H9 (cell line): ENCODE data around the gene RAD23B. TPM values are rescaled to one million over a fixed set of nuclear protein-coding genes. Genes with fewer than 3 reads are reported as not detected.

Experiments used
- DNase-seq: peaks from one replicate; pipeline ENCODE4 v3.0.0-alpha.2; 2017
- H2AFZ ChIP-seq: one replicate; pipeline ENCODE4 v1.6.1; 2013; ENCODE audit warnings: mild to moderate bottlenecking, low read length, control low read depth, moderate library complexity
- H2AK5ac ChIP-seq: 2 replicates; pipeline ENCODE4 v1.6.1; 2013; ENCODE audit warnings: low read length, control low read depth, mixed read lengths; ENCODE audit not compliant: insufficient read length
- H2BK120ac ChIP-seq: one replicate; pipeline ENCODE4 v1.6.1; 2013; ENCODE audit warnings: low read depth, mild to moderate bottlenecking, low read length, control low read depth, inconsistent platforms; ENCODE audit not compliant: poor library complexity, severe bottlenecking
- H2BK12ac ChIP-seq: 2 replicates; pipeline ENCODE4 v1.6.1; 2013; ENCODE audit warnings: low read length, control low read depth, mixed read lengths, low read depth; ENCODE audit not compliant: insufficient read length
- H2BK15ac ChIP-seq: 2 replicates; pipeline ENCODE4 v1.6.1; 2013; ENCODE audit warnings: low read depth, low read length, control low read depth
- H2BK20ac ChIP-seq: one replicate; pipeline ENCODE4 v1.6.1; 2013; ENCODE audit warnings: low read depth, mild to moderate bottlenecking, low read length, control low read depth, inconsistent platforms; ENCODE audit not compliant: poor library complexity, severe bottlenecking
- H2BK5ac ChIP-seq: 2 replicates; pipeline ENCODE4 v1.6.1; 2013; ENCODE audit warnings: low read length, control low read depth, mixed read lengths; ENCODE audit not compliant: insufficient read length
- H3K14ac ChIP-seq: 2 replicates; pipeline ENCODE4 v1.6.1; 2013; ENCODE audit warnings: low read length, control low read depth; ENCODE audit not compliant: insufficient read depth
- H3K18ac ChIP-seq: 2 replicates; pipeline ENCODE4 v1.6.1; 2013; ENCODE audit warnings: low read depth, mild to moderate bottlenecking, mixed read lengths, low read length, control low read depth; ENCODE audit not compliant: insufficient read length
- H3K23ac ChIP-seq: 2 replicates; pipeline ENCODE4 v1.6.1; 2013; ENCODE audit warnings: low read length, control low read depth, mixed read lengths, low read depth; ENCODE audit not compliant: insufficient read length
- H3K23me2 ChIP-seq: 2 replicates; pipeline ENCODE4 v1.6.1; 2013; ENCODE audit warnings: low read depth, mild to moderate bottlenecking, mixed read lengths, low read length, control low read depth; ENCODE audit not compliant: insufficient read length, poor library complexity, severe bottlenecking
- H3K27ac ChIP-seq: 2 replicates; pipeline ENCODE4 v1.5.1; 2013; ENCODE audit warnings: low read length, control low read depth, mixed read lengths, low read depth; ENCODE audit not compliant: insufficient read length
- H3K27me3 ChIP-seq: 2 replicates; pipeline ENCODE4 v1.6.1; 2013; ENCODE audit warnings: low read length, control low read depth, inconsistent platforms; ENCODE audit not compliant: insufficient read depth
- H3K4ac ChIP-seq: 2 replicates; pipeline ENCODE4 v1.6.1; 2013; ENCODE audit warnings: low read depth, mild to moderate bottlenecking, control low read depth, inconsistent platforms, low read length, moderate library complexity
- H3K4me1 ChIP-seq: 2 replicates; pipeline ENCODE4 v1.6.1; 2013; ENCODE audit warnings: low read length, control low read depth, inconsistent platforms; ENCODE audit not compliant: insufficient read depth
- H3K4me2 ChIP-seq: 2 replicates; pipeline ENCODE4 v1.6.1; 2013; ENCODE audit warnings: low read length, control low read depth, mixed read lengths; ENCODE audit not compliant: insufficient read length, insufficient read depth
- H3K56ac ChIP-seq: 2 replicates; pipeline ENCODE4 v1.6.1; 2013; ENCODE audit warnings: low read depth, mild to moderate bottlenecking, mixed read lengths, low read length, control low read depth; ENCODE audit not compliant: insufficient read length
- H3K79me1 ChIP-seq: 2 replicates; pipeline ENCODE4 v1.6.1; 2013; ENCODE audit warnings: low read depth, mild to moderate bottlenecking, moderate library complexity, low read length, control low read depth, inconsistent platforms; ENCODE audit not compliant: insufficient read depth, poor library complexity, severe bottlenecking
- H3K79me2 ChIP-seq: 2 replicates; pipeline ENCODE4 v1.6.1; 2013; ENCODE audit warnings: low read length, control low read depth, inconsistent platforms; ENCODE audit not compliant: insufficient read depth
- H3K9ac ChIP-seq: 2 replicates; pipeline ENCODE4 v1.6.1; 2013; ENCODE audit warnings: low read length, control low read depth, mixed read lengths; ENCODE audit not compliant: insufficient read length; ENCODE audit errors: extremely low read depth
- H3K9me3 ChIP-seq: one replicate; pipeline ENCODE4 v1.6.1; 2013; ENCODE audit warnings: low read depth, low read length, inconsistent platforms; ENCODE audit not compliant: control insufficient read depth
- H3T11ph ChIP-seq: one replicate; pipeline ENCODE4 v1.6.1; 2013; ENCODE audit warnings: mild to moderate bottlenecking, low read length, control low read depth, inconsistent platforms
- H4K20me1 ChIP-seq: one replicate; pipeline ENCODE4 v1.6.1; 2013; ENCODE audit not compliant: control insufficient read depth, insufficient read length, insufficient read depth
- H4K5ac ChIP-seq: 2 replicates; pipeline ENCODE4 v1.6.1; 2013; ENCODE audit warnings: low read depth, mild to moderate bottlenecking, mixed read lengths, low read length, control low read depth; ENCODE audit not compliant: insufficient read length
- H4K8ac ChIP-seq: replicated peaks from 2 replicates; pipeline ENCODE4 v1.6.1; 2013; ENCODE audit warnings: low read length, control low read depth, mixed read lengths, low read depth; ENCODE audit not compliant: insufficient read length
- H4K91ac ChIP-seq: 2 replicates; pipeline ENCODE4 v1.6.1; 2013; ENCODE audit warnings: low read depth, mild to moderate bottlenecking, moderate library complexity, mixed read lengths, low read length, control low read depth; ENCODE audit not compliant: insufficient read length
- H3K27ac Mint-ChIP-seq, 3 experiments: 2 replicates in 2 of 3; 3 replicates in 1 of 3; pipeline ENCODE4 v1.8.0; 2020 to 2021; ENCODE audit warnings: mixed read lengths in 3 of 3, mild to moderate bottlenecking in 1 of 3, moderate library complexity in 1 of 3
- H3K27me3 Mint-ChIP-seq: 2 replicates; pipeline ENCODE4 v1.8.0; 2021; ENCODE audit warnings: low read depth, mild to moderate bottlenecking, moderate library complexity, mixed read lengths
- H3K36me3 Mint-ChIP-seq, 3 experiments: 2 replicates in 2 of 3; 3 replicates in 1 of 3; pipeline ENCODE4 v1.8.0; 2020 to 2021; ENCODE audit warnings: low read depth in 3 of 3, mixed read lengths in 3 of 3; ENCODE audit not compliant: insufficient read depth in 1 of 3
- H3K4me1 Mint-ChIP-seq, 2 experiments: 2 replicates each; pipeline ENCODE4 v1.8.0; 2020; ENCODE audit warnings: mixed read lengths in 2 of 2
- H3K4me3 Mint-ChIP-seq, 2 experiments: 2 replicates in 1 of 2; 3 replicates in 1 of 2; pipeline ENCODE4 v1.8.0; 2020 to 2021; ENCODE audit warnings: mild to moderate bottlenecking in 2 of 2, mixed read lengths in 2 of 2, moderate library complexity in 1 of 2
- H3K9me3 Mint-ChIP-seq, 2 experiments: 2 replicates in 1 of 2; 3 replicates in 1 of 2; pipeline ENCODE4 v1.8.0; 2020; ENCODE audit warnings: mild to moderate bottlenecking in 2 of 2, mixed read lengths in 2 of 2, moderate library complexity in 1 of 2
- WGBS: extraction: QIAGEN DNeasy Blood & Tissue Kit; methylation state at CpG from one replicate; pipeline ENCODE4 v1.1.7; 2013; ENCODE audit warnings: missing lambda C conversion rate, low lambda C conversion rate, mixed read lengths; ENCODE audit not compliant: insufficient read length; ENCODE audit errors: extremely low coverage; 5-methylcytosine and 5-hydroxymethylcytosine counted together
- total RNA-seq: library from RNA; stranded (reverse); gene quantifications from 2 replicates; pipeline ENCODE4 v1.2.1, GENCODE V29; 2021
- TF ChIP-seq, protein P1 (sequence below): fragments of 200-600 bp; sonication (generic); conservative IDR thresholded peaks from 3 replicates; pipeline ENCODE4 v1.8.0; 2021; ENCODE audit warnings: antibody characterized with exemption, mild to moderate bottlenecking

The RAD23B gene
- total RNA-seq, 1 experiment from 2014 or later: 154 TPM

DNA sequence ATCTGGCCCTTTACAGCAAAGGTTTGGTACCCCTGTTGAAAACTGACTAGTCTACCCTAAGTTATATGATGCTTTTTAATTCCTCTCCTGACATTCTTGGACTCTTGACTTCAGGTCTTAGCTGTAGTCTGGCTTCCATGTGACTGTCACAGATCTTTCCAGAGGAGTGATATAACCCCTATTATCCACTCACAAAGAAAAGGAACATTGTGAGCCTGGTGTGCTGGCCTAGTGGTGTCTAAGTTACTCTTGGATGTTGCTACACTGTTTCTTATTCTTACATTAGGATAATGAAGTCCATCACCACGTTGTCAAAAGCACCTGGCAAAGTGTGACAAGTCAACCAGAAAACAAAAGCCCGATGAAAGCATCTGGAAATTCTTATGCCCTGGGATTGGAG is 49.8 kb downstream of the RAD23B start:
- Histone ChIP-seq H4K20me1 (no peaks in the 10 kb centered on the region), H3T11ph (no peak overlapping the region), H3K79me1 (no peaks in the 10 kb centered on the region), H3K23me2 (no peaks in the 10 kb centered on the region), H2AK5ac (no peak overlapping the region), H3K27me3 (no peaks in the 10 kb centered on the region), H3K79me2 (no peaks in the 10 kb centered on the region), H3K14ac (no peak overlapping the region), H2BK12ac (no peak overlapping the region), H4K5ac (no peak overlapping the region), H3K9ac (no peak overlapping the region), H4K91ac (no peak overlapping the region), H4K8ac (no peak overlapping the region), H2AFZ (no peak overlapping the region), H2BK20ac (no peak overlapping the region), H2BK15ac (no peak overlapping the region), H3K4me2 (no peak overlapping the region), H3K23ac (no peak overlapping the region), H2BK5ac (no peak overlapping the region), H2BK120ac (no peak overlapping the region), H3K4ac (no peak overlapping the region), H3K56ac (no peak overlapping the region), H3K9me3 (no peaks in the 10 kb centered on the region), H3K4me1 (no peaks in the 10 kb centered on the region), H3K18ac (no peak overlapping the region), H3K27ac (no peak overlapping the region)
- Mint-ChIP-seq H3K9me3 (no peaks in the 10 kb centered on the region), H3K27ac (no peak overlapping the region; a peak in 2 of 7 replicates), H3K4me3 (no peak overlapping the region), H3K36me3 (peaks cover 31 to 78% (median 63%) of the 10 kb centered on the region in 3 experiments), H3K27me3 (no peaks in the 10 kb centered on the region), H3K4me1 (0 out of 4 replicates have a peak, but pooled peaks cover 0 to 2% of the 10 kb centered on the region in 2 experiments)
- no CpG with 5 or more reads among the region's 2 CpGs for WGBS
- TF ChIP-seq, protein P1, sequence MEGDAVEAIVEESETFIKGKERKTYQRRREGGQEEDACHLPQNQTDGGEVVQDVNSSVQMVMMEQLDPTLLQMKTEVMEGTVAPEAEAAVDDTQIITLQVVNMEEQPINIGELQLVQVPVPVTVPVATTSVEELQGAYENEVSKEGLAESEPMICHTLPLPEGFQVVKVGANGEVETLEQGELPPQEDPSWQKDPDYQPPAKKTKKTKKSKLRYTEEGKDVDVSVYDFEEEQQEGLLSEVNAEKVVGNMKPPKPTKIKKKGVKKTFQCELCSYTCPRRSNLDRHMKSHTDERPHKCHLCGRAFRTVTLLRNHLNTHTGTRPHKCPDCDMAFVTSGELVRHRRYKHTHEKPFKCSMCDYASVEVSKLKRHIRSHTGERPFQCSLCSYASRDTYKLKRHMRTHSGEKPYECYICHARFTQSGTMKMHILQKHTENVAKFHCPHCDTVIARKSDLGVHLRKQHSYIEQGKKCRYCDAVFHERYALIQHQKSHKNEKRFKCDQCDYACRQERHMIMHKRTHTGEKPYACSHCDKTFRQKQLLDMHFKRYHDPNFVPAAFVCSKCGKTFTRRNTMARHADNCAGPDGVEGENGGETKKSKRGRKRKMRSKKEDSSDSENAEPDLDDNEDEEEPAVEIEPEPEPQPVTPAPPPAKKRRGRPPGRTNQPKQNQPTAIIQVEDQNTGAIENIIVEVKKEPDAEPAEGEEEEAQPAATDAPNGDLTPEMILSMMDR: no peak
- no peak for DNase-seq
